Retinal pigment epithelial cell (primary cell): ENCODE data around the gene SHC4.

ENCODE experiments used
- DNase-seq: peaks from one replicate; pipeline ENCODE4 v3.0.0-alpha.2; 2010; ENCODE audit warnings: low read depth
- H3K4me3 ChIP-seq: 2 replicates; pipeline ENCODE4 v1.5.1; 2011; ENCODE audit warnings: mild to moderate bottlenecking, low read length, control low read depth, moderate library complexity
- TF ChIP-seq, protein P1 (sequence below): conservative IDR thresholded peaks from 2 replicates; pipeline ENCODE4 v1.5.1; 2011; ENCODE audit warnings: low read depth, low read length, control low read depth, inconsistent platforms

The SHC4 gene

DNA sequence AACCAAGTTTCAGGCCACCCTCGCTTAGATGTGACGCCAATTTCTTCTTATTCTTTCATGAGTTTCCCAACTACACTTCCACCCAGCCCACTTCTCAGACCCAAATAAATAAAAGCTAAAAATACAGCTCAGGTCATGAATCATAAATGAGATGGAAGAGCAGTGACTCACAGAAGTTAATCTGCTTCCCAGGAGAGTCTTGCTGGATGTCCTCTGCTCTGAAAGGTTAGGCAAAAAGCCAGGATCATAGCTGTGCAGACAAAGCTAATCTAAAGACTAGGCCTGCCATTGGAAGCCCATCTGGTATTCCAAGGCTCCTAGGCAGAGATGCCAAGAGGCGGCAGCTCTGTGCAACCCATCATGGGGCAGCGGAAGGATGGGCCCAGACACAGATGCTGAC, 24.1 kb downstream of the SHC4 start:
- peak; percentile 94 for DNase-seq
- H3K4me3 ChIP-seq, result no peak overlapping the region
- TF ChIP-seq, protein P1, sequence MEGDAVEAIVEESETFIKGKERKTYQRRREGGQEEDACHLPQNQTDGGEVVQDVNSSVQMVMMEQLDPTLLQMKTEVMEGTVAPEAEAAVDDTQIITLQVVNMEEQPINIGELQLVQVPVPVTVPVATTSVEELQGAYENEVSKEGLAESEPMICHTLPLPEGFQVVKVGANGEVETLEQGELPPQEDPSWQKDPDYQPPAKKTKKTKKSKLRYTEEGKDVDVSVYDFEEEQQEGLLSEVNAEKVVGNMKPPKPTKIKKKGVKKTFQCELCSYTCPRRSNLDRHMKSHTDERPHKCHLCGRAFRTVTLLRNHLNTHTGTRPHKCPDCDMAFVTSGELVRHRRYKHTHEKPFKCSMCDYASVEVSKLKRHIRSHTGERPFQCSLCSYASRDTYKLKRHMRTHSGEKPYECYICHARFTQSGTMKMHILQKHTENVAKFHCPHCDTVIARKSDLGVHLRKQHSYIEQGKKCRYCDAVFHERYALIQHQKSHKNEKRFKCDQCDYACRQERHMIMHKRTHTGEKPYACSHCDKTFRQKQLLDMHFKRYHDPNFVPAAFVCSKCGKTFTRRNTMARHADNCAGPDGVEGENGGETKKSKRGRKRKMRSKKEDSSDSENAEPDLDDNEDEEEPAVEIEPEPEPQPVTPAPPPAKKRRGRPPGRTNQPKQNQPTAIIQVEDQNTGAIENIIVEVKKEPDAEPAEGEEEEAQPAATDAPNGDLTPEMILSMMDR, result no peak

DNA sequence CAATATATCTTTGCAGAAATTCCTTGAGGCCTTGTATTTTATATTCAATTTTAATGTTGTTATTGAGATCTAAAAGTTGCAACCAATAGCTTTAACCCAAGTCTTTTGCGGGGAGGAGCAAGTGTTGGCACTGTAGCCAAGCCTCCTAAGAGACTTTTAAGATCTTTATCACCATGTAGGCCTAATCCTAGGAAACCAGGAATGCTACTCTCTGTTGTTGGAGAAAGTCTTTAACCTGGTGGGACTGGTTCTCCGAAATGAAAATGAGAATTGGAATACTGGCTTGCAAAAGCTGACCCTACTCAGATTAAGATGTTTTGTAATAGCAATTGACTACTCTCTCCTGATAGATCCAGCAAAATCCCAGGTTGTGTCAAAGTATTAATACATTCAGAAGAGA, 25.8 kb downstream of the SHC4 start:
- TF ChIP-seq, protein P1, result no peak
- H3K4me3 ChIP-seq, result no peak overlapping the region
- DNase-seq, result no peak

- TF ChIP-seq, protein P1, result no peak
- DNase-seq, result no peak
- no peak overlapping the region for H3K4me3 ChIP-seq
Measured at GRCh38 chr15:48936666-48937065, 27.1 kb downstream of the SHC4 start.

DNA sequence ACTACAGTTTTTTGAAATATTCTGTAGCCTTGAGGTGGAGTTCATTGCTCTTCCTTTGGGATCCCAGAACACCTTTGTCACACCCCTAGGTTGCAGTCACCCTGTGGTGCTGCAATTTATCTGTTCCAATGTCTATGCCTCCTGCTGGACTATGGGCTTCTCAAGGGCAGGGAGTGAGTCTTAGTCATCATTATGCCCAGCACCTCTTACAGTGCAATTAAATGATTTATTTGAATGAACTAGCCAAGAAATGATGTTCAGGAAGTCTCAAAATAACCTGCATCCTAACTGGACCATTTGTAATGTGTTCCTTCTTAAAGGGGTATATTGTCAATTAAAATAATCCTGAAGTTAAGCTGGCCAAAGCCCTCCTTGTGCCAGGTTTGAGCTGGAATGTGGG, 28.5 kb downstream of the SHC4 start:
- H3K4me3 ChIP-seq, result no peak overlapping the region
- TF ChIP-seq, protein P1, result no peak
- no peak for DNase-seq

- DNase-seq, result no peak
- TF ChIP-seq, protein P1, result no peak
Measured at GRCh38 chr15:48930735-48931134, 33.0 kb downstream of the SHC4 start.

DNA sequence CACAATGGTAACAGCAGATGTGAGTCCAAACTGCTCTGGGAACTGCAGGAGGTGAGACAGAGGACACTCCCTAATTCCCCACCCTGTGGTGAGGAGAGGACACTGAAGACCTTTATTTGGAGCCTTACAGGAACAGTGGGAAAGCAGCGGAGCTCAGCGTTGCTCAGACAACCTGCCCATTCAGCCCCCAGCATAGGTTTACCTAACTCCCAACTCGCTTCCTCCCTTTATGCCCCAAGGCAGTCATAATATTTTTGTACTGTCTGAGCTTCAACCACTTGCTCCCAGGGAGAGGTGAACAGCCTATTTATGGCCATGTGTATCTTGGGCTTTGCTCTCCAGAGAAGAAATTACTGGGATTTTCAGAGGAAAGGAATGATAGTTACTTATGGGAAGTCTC, 34.1 kb downstream of the SHC4 start:
- no peak overlapping the region for H3K4me3 ChIP-seq
- no peak for DNase-seq
- TF ChIP-seq, protein P1, result no peak

More at GRCh38 chr15:48930735-48931134, 33.0 kb downstream of the SHC4 start:
- H3K4me3 ChIP-seq, result no peak overlapping the region

DNA sequence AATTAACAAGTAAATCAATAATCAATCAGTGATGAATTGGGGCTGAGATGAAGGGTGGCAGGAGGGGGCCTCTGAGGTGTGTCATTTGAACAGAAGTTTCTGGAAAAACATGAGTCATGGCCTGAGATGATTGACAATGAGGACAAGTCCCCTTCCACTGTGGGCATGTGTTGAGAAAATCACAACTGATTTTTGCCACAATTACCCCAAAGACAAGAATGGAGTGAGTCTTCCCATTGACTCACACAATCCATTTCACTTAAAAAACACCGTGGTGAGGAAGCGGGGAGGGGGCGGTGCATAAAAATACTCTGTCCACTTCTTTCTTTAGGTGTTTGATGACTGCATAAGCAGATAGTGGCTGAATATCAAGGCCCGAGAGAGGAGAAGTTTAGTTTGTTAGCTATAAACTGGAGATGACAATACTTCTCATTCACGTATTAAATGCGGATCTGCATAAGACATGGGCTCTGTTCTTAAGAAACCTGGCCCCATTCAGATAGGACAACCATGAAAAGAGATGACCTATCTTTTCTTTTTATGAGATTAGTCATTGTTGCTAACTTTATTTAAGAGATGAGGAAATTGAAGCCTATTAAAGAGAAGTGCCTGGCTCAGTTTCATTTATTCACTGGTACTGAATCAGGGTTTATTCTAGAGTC, 34.7 kb downstream of the SHC4 start:
- no peak for DNase-seq
- no peak overlapping the region for H3K4me3 ChIP-seq

More for the DNA sequence above, 34.7 kb downstream of the SHC4 start:
- TF ChIP-seq, protein P1, result no peak
